Fibroblast of lung (primary cell): Measurements from ENCODE around the gene IQCB1.

ENCODE experiments used
- EZH2 ChIP-seq: IDR thresholded peaks from 2 replicates; pipeline ENCODE4 v1.5.1; 2012; ENCODE audit warnings: low read length, control low read depth, mild to moderate bottlenecking; ENCODE audit errors: missing control alignments
- TF ChIP-seq, protein P1 (sequence below), 2 donors: IDR thresholded peaks in 1 of 2; conservative IDR thresholded peaks in 1 of 2; 1 replicate in 1 of 2; 2 replicates in 1 of 2; pipeline ENCODE4 v1.5.1; 2011 to 2012; ENCODE audit warnings: low read length in 2 of 2, control low read depth in 1 of 2, inconsistent platforms in 1 of 2, low read depth in 1 of 2, mild to moderate bottlenecking in 1 of 2

DNA sequence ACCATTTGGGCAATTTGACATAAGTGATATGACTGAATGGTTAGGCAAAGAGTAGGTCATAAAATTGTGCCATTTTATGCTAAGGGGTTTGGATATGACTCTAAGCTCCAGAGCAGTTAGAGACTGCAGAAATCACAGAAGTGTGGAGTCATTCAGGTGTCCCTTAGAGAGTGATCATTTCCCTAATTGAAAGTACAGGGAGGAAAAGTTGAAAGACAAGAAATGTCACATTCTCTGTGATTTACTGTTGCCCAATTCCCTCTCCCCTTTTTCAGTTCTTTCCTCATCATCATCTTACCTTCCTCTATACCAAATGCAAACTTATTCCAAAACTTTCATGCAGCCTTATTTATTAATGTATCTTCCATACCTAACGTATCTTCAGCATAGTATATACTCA lies 82.6 kb downstream of the IQCB1 start:
- TF ChIP-seq, protein P1, sequence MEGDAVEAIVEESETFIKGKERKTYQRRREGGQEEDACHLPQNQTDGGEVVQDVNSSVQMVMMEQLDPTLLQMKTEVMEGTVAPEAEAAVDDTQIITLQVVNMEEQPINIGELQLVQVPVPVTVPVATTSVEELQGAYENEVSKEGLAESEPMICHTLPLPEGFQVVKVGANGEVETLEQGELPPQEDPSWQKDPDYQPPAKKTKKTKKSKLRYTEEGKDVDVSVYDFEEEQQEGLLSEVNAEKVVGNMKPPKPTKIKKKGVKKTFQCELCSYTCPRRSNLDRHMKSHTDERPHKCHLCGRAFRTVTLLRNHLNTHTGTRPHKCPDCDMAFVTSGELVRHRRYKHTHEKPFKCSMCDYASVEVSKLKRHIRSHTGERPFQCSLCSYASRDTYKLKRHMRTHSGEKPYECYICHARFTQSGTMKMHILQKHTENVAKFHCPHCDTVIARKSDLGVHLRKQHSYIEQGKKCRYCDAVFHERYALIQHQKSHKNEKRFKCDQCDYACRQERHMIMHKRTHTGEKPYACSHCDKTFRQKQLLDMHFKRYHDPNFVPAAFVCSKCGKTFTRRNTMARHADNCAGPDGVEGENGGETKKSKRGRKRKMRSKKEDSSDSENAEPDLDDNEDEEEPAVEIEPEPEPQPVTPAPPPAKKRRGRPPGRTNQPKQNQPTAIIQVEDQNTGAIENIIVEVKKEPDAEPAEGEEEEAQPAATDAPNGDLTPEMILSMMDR (conservative IDR thresholded peaks at IDR 0.05 in 1 of 2, IDR thresholded peaks at IDR 0.05 in 1 of 2; ENCODE audit: low read depth in 1 of 2, low read length in 2 of 2) = no peak
- no peak for TF ChIP-seq EZH2
